ENCODE data around the gene SLC26A1.
A peak's percentile ranks its signal among the peaks of the same experiment; 100 is the strongest.

The SLC26A1 gene

DNA sequence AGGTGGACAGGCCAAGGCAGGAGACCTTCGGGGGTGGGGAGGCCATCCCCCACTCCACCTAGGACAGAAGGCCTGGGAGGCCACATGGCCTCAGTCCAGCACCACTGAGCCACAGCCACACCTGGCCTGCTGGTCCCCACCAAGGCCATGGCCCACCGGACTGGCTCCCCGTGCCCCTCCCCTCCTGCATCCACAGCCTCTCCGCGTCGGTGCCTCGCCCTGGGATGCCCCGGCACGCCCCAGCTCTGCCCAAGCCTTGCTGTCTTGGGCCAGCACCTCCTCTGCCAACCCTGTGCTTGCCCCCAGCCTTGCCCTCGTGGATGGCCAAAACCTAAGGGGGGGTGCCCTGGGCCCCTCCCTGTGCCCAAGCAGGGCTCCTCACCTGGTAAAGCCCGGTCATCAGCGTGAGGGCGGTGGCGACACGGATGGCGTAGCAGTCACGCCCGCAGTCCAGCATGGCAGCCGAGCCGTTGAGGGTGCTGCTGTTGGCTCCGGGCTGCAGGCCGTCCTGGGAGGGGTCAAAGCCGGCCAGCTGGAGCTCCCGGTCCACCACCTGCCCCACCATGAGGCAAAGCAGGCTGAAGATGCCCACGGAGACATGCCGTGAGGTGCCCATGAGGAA is 2.3 kb downstream of the SLC26A1 start:
- no peak for DNase-seq (ENCODE audit: low read depth, low spot score)
- TF ChIP-seq, protein P1, sequence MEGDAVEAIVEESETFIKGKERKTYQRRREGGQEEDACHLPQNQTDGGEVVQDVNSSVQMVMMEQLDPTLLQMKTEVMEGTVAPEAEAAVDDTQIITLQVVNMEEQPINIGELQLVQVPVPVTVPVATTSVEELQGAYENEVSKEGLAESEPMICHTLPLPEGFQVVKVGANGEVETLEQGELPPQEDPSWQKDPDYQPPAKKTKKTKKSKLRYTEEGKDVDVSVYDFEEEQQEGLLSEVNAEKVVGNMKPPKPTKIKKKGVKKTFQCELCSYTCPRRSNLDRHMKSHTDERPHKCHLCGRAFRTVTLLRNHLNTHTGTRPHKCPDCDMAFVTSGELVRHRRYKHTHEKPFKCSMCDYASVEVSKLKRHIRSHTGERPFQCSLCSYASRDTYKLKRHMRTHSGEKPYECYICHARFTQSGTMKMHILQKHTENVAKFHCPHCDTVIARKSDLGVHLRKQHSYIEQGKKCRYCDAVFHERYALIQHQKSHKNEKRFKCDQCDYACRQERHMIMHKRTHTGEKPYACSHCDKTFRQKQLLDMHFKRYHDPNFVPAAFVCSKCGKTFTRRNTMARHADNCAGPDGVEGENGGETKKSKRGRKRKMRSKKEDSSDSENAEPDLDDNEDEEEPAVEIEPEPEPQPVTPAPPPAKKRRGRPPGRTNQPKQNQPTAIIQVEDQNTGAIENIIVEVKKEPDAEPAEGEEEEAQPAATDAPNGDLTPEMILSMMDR (IDR thresholded peaks at IDR 0.05; ENCODE audit: insufficient read depth, low read length, missing control alignments): no peak
- ChIA-PET CTCF (interaction anchor here (1.2 kb wide), 1 partner anchor 250 kb away, joined by 3 read pairs; no protein-coding TSS in a partner anchor), POLR2A (no interaction called here)
- no peak overlapping the region for H3K4me3 ChIP-seq (ENCODE audit: low read depth, low read length)

DNA sequence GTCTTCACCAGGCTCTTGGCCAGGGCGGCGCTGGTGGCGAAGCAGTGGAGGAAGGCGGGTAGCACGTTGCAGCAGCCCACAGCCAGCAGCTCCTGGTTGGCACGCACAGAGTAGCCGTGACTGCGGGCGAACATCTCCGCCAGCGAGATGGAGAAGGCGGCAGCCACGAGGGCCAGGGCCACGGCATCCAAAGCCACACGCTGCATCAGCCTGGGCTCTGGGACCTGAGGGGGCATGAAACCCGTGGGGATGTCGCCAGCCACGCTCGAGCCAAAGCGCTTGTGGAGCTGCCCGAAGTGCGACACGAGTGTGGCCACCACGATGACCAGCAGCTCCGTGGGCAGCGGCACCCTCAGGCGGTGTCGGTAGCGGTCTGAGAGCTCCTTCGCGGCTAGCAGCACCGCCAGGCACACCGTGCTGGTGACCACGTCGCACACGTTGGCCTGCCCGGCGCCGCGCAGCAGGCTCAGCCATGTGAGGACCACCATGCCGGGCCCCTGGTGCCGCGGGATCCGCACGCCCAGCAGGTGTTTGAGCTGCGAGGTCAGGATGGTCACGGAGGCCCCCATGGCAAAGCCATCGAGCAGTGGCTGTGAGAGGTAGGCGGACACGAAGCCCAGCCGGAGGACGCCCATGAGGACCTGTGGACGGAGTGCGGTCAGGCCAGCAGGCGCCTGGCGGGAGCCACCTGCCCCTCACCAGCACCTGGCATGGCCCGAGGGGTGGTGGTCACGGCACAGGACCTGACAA is 3.3 kb downstream of the SLC26A1 start:
- TF ChIP-seq, protein P1 (IDR thresholded peaks at IDR 0.05; ENCODE audit: insufficient read depth, low read length, missing control alignments): no peak
- DNase-seq (ENCODE audit: low read depth, low spot score): no peak
- ChIA-PET POLR2A (no interaction called here), CTCF (no interaction called here)
- no peak overlapping the region for H3K4me3 ChIP-seq (ENCODE audit: low read depth, low read length)

DNA sequence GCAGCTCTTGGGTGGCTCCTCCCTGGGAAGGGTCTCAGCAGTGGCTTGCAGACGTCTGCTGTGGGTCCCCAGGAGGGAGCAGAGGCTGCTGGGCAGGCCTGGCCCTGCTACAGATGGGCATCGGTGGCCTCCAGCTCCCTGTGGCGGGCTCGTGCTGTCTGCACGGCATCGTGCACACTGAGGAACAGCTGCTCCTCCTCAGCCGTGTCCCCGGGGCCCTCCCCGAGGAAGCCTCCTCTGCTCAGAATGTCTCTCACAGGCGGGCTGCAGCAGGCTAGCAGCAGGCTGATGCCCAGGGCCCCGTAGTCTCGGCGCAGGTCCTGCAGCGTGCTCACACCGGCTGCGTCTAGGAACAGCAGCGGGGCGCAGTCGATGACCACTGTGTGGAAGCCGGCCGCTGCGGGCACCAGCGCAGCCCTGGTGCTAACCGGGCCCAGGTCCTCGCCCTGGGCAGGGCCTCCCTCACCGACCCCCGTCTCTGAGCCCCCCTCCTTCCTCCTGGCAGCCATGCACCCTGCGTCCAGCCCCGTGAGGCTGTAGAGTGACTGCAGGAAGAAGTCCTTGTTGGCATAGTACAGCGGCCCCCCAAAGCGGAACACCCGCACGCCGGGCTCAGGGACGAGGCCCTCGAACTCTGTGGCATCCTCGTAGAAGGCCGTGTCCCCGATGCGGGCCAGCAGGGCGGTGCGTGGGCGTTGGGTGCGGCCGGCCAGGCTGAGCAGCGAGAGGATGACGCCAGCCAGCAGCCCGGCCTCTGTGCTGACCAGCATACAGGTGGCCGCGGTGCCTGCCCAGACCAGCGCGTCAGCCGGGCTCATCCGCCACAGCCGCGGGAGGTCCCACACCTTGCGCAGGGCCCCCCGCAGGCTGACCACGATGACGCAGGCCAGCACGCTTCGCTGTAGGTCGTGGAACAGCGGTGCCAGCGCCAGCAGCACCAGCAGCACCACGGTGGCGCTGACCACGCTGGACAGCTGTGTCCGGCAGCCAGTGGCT is 4.2 kb downstream of the SLC26A1 start:
- TF ChIP-seq, protein P1 (IDR thresholded peaks at IDR 0.05; ENCODE audit: insufficient read depth, low read length, missing control alignments): no peak
- no peak for DNase-seq (ENCODE audit: low read depth, low spot score)
- ChIA-PET POLR2A (no interaction called here), CTCF (no interaction called here)
- H3K4me3 ChIP-seq (ENCODE audit: low read depth, low read length): no peak overlapping the region; the same call in 1 of the 2 replicates

DNA sequence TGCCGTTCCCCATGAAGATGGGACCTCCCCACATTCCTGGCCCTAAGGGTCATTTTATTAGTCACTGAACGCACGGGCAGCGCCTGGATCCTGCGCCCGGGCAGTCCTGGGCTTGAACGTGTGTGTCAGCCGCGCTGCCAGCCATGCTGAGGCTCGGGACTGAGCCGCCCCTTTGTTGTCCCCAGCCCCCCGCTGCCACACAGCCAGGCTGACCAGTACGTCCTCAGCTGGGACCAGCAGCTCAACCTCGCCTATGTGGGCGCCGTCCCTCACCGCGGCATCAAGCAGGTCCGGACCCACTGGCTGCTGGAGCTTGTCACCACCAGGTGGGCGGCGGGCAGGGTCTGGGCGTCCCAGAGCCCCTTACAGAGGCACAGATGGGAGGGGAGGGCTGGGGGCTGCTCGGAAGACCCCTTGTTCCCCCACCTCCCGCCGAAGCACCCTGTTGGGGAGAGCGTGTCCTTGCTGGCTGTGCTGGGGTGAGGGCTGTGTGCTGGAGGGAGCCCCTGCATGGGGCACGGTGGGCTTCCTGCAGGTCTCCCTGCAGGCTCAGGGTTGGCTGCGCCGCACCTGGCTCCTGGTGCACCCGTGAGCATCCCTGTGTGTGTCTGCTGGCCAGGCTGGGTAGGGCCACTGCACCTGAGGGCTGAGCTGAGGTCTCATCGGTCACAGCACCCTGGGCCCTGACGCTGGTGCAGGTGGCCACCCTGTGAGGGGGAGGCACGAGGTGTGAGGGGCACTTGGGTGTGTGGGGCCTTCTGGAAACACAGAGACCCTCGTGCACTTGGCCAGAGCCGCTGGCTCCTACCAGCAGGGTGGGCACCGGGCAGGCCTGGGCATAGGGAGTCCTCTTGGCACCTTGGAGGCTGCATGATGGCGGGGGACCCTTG is 5.3 kb downstream of the SLC26A1 start:
- TF ChIP-seq, protein P1 (IDR thresholded peaks at IDR 0.05; ENCODE audit: insufficient read depth, low read length, missing control alignments): no peak
- POLR2A ChIA-PET: interaction anchor here (0.8 to 1.2 kb wide), 3 partner anchors 11 to 194 kb away, joined by 3 read pairs; partner anchors contain the start of genes GAK and TMEM175
- H3K4me3 ChIP-seq (ENCODE audit: low read depth, low read length): peak overlapping the region; percentile 74
- CTCF ChIA-PET: interaction anchor here (0.8 to 2.8 kb wide), 10 partner anchors 9 to 304 kb away, joined by 3 to 21 read pairs (median 4); partner anchors contain the start of genes DGKQ, GAK and TMEM175
- DNase-seq (ENCODE audit: low read depth, low spot score): no peak

DNA sequence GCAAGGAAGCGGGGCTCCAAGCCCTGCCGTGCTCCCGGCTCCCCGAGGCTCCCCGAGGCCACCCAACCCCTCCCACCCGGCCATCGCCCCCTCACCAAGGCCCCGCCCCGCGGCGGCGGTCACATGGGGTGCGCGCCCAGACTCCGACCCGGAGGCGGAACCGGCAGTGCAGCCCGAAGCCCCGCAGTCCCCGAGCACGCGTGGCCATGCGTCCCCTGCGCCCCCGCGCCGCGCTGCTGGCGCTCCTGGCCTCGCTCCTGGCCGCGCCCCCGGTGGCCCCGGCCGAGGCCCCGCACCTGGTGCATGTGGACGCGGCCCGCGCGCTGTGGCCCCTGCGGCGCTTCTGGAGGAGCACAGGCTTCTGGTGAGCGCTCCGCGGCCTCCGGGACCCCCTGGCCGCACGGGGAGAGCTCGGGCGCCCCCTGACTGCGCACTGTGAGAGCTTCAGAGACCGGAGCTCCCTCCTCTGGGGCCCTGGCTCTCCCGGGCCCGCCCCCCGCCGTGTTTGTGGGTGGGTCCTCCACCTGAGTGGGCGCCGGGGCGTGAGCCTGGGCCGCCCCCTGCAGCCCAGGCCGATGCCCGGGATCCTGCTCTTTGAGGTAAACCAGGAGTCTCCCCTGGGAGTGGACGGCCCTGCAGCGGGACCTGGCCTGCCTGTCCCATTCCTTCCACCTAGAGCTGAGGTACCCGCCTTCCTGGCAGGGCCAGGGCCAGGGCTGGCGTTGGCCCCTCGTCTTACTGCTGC is 6.2 kb downstream of the SLC26A1 start, which contains the start of gene IDUA:
IDUA (plus strand) TSS at position 166 of the 745 bp plus-strand sequence; CDS start at position 207, 41 bp downstream.
- H3K4me3 ChIP-seq (ENCODE audit: low read depth, low read length): peak within 1 kb of the TSS; percentile 74
- ChIA-PET POLR2A (interaction anchor here (0.8 to 1.2 kb wide), 3 partner anchors 12 to 193 kb away, joined by 3 read pairs; partner anchors contain the start of genes GAK and TMEM175), CTCF (interaction anchor here (0.8 to 2.8 kb wide), 10 partner anchors 8 to 303 kb away, joined by 3 to 21 read pairs (median 4); partner anchors contain the start of genes DGKQ, GAK and TMEM175)
- TF ChIP-seq, protein P1 (IDR thresholded peaks at IDR 0.05; ENCODE audit: insufficient read depth, low read length, missing control alignments): peak; percentile 70
- DNase-seq (ENCODE audit: low read depth, low spot score): no peak
